Parathyroid adenoma (tissue), 2 donors: Measurements from ENCODE around the gene PLD1.

Experiments
- H2AFZ ChIP-seq: fragments of 300-600 bp; sonication (generic); one replicate; pipeline ENCODE4 v1.7.0; 2017; ENCODE audit warnings: antibody characterized with exemption, mild to moderate bottlenecking
- H3K27ac ChIP-seq: fragments of 300-600 bp; sonication (generic); one replicate; pipeline ENCODE4 v1.7.0; 2017
- H3K27me3 ChIP-seq: fragments of 300-600 bp; sonication (generic); one replicate; pipeline ENCODE4 v1.7.0; 2017; ENCODE audit warnings: low read length; ENCODE audit not compliant: control insufficient read depth, insufficient read depth
- H3K36me3 ChIP-seq: fragments of 300-600 bp; sonication (generic); one replicate; pipeline ENCODE4 v1.7.0; 2017; ENCODE audit warnings: low read length; ENCODE audit not compliant: control insufficient read depth, insufficient read depth
- H3K4me1 ChIP-seq: fragments of 300-600 bp; sonication (generic); one replicate; pipeline ENCODE4 v1.7.0; 2017; ENCODE audit warnings: control low read depth
- H3K4me2 ChIP-seq: fragments of 300-600 bp; sonication (generic); one replicate; pipeline ENCODE4 v1.7.0; 2017; ENCODE audit warnings: low read length
- H3K4me3 ChIP-seq: fragments of 300-600 bp; sonication (generic); one replicate; pipeline ENCODE4 v1.7.0; 2017; ENCODE audit warnings: low read depth, low read length
- H3K79me2 ChIP-seq: fragments of 300-600 bp; sonication (generic); one replicate; pipeline ENCODE4 v1.7.0; 2017; ENCODE audit warnings: control low read depth
- H3K9ac ChIP-seq: fragments of 300-600 bp; sonication (generic); one replicate; pipeline ENCODE4 v1.7.0; 2017; ENCODE audit warnings: mild to moderate bottlenecking
- H3K9me3 ChIP-seq: fragments of 300-600 bp; sonication (generic); one replicate; pipeline ENCODE4 v1.7.0; 2017; ENCODE audit warnings: low read length; ENCODE audit not compliant: control insufficient read depth
- CTCF ChIP-seq: fragments of 300-600 bp; sonication (generic); IDR thresholded peaks from one replicate; pipeline ENCODE4 v1.7.0; 2017; ENCODE audit warnings: antibody characterized with exemption, mild to moderate bottlenecking
- donor health status: primary hyperparathyroidism.

PLD1 gene

GRCh38 chr3:171757361-171758034 is 52.8 kb downstream of the PLD1 start:
- H2AFZ ChIP-seq, result no peak overlapping the region
- H3K36me3 ChIP-seq, result no peaks in the 10 kb centered on the region
- no peak for TF ChIP-seq CTCF
- H3K27me3 ChIP-seq, result no peaks in the 10 kb centered on the region
- H3K4me2 ChIP-seq, result no peak overlapping the region
- no peak overlapping the region for H3K4me3 ChIP-seq
- no peak overlapping the region for H3K9ac ChIP-seq
- H3K4me1 ChIP-seq, result peaks cover 3% of the 10 kb centered on the region
- H3K9me3 ChIP-seq, result no peaks in the 10 kb centered on the region
- no peaks in the 10 kb centered on the region for H3K79me2 ChIP-seq
- no peak overlapping the region for H3K27ac ChIP-seq

- Histone ChIP-seq H3K36me3 (no peaks in the 10 kb centered on the region), H3K27me3 (no peaks in the 10 kb centered on the region), H3K4me3 (no peak overlapping the region), H3K4me2 (no peak overlapping the region), H3K9ac (no peak overlapping the region), H3K4me1 (peaks cover 3% of the 10 kb centered on the region), H3K9me3 (no peaks in the 10 kb centered on the region), H2AFZ (no peak overlapping the region), H3K27ac (no peak overlapping the region), H3K79me2 (no peaks in the 10 kb centered on the region)
- TF ChIP-seq CTCF, result no peak
Observed at GRCh38 chr3:171755656-171756055, 54.6 kb downstream of the PLD1 start.

- no peak overlapping the region for H3K4me2 ChIP-seq
- H3K27ac ChIP-seq, result no peak overlapping the region
- no peaks in the 10 kb centered on the region for H3K36me3 ChIP-seq
- peaks cover 3% of the 10 kb centered on the region for H3K4me1 ChIP-seq
- no peaks in the 10 kb centered on the region for H3K9me3 ChIP-seq
- no peaks in the 10 kb centered on the region for H3K27me3 ChIP-seq
- H3K9ac ChIP-seq, result no peak overlapping the region
- H3K4me3 ChIP-seq, result no peak overlapping the region
- no peaks in the 10 kb centered on the region for H3K79me2 ChIP-seq
- TF ChIP-seq CTCF, result no peak
- H2AFZ ChIP-seq, result no peak overlapping the region
Observed at GRCh38 chr3:171755015-171755589, 55.2 kb downstream of the PLD1 start.

- Histone ChIP-seq H3K9me3 (no peaks in the 10 kb centered on the region), H3K27ac (no peak overlapping the region), H3K27me3 (no peaks in the 10 kb centered on the region), H3K4me2 (no peak overlapping the region), H3K9ac (no peak overlapping the region), H2AFZ (no peak overlapping the region), H3K79me2 (no peaks in the 10 kb centered on the region), H3K4me1 (peaks cover 8% of the 10 kb centered on the region), H3K36me3 (no peaks in the 10 kb centered on the region), H3K4me3 (no peak overlapping the region)
- TF ChIP-seq CTCF, result no peak
Observed at GRCh38 chr3:171753665-171754408, 56.4 kb downstream of the PLD1 start.
